ENCODE measurements around the gene SLC7A6.

Gene SLC7A6

DNA sequence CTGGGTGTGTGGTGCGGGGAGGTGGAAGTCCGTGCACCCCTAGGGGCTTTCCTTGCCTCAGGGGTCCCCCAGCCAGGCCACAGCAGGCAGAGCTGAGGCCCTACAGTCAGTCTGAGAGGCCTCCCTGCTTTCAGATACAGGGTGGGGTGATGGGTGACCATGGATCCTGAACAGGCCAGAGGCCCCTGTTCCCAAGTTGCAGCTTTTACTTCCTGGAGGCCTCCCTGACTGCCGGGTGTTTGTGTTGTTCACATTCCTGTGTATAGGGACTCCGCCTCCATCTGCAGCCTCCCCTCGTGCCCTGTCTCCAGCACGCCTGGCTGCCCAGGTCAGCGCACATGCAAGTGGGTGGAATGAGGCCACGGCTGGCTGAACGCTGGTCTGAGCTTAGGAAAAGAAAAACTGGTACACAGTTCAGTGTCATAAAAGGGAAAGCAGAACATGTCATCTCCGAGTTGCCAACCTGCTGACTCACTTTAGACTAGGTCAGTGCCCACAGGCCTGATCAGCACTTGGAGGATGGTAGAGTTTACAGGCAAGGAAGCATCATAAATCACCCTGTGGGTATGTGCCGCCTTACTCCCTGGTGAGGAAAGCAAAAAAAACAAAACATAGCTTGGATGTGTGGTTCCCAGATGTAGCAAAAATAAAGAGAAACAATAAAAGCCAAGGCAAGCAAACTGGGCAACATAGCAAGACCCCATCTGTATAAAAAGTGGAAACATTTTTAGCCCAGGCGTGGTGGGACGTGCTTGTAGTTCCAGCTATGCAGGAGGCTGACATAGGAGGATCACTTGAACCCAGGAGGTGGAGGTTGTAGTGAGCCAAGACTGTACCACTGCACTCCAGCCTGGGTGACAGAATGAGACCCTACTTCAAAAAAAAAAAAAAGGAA lies 6.2 kb upstream of the SLC7A6 start:
- DNase-seq: no peak

DNA sequence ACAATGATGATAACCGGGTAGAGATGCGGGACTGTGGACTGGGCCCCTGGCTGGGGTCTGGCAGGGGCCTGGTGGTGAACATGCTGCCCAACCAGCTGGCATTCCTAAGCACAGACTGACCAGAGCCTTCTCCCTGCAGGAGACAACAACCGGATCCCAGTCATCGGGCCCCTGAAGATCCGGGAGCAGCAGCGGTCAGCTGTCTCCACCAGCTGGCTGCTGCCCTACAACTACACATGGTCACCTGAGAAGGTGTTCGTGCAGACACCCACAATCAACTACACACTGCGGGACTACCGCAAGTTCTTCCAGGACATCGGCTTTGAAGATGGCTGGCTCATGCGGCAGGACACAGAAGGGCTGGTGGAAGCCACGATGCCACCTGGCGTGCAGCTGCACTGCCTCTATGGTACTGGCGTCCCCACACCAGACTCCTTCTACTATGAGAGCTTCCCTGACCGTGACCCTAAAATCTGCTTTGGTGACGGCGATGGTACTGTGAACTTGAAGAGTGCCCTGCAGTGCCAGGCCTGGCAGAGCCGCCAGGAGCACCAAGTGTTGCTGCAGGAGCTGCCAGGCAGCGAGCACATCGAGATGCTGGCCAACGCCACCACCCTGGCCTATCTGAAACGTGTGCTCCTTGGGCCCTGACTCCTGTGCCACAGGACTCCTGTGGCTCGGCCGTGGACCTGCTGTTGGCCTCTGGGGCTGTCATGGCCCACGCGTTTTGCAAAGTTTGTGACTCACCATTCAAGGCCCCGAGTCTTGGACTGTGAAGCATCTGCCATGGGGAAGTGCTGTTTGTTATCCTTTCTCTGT lies 5.1 kb upstream of the SLC7A6 start:
- DNase-seq: no peak

DNA sequence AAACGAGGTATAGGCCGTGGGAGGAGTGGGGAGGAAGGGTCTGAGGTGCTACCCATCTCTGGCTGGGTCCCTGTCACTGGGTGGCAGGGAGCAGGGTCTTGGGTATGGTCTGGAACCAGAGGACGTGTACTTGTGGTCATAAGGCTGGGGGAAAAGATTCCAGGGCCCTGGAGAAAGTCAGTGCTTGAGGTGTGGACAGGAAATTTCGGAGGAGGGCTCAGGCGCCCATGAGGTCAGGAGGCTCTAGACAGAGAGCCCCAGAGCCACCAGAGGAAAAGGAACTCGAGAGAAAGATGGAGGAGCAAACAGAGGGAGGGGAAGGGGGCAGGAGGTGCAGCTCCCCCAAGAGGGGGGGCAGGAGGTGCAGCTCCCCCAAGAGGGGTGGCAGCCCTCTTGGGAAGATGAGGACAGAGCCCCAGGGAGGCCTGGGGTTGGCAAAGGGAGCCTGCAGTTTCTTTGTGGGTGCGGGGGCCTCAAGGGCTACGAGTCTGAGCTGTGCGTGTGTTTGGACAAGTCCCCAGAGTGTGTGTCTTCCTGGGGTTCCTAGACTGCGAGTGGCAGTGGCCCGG lies 683 bp upstream of the SLC7A6 start:
- no peak for DNase-seq

DNA sequence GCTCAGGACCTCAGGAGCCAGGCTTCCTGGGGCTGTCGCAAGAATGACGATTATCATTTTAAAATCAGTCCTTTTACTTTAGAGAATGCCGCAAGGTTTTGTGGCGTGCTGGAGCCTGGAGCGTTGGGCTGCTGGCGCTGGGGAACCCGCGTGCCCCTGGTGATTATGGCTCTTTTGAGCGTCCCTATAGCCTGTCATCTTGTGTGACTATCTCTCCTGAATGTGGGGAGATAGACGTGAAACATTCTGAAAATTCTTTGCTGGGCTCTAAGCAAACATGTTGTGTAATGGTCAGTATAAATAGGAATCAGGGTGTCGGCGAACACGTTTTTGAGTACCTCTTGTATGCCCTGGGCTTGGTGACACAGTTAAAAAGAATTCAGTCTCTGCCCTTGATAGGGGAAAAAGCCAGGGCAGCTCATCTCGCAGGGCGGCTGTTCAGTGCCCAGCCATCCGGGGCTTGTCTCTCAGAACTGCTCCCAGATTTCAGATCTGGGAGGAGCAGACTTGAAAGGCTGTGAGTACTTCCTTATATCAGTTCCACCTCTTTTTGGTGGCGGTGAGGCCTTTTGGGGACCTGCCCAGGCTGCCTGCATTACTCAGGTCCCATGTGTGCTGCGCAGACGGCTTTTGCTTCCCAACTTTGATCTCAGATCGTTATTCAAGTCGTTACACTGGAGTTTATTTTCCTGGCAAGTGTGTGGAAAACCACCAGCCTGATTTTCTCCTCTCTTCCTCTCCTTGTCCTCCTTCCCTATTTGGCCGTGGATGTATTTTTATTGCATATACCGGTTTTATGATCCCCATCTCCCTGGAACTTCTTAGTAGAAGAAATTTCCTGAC lies 973 bp downstream of the SLC7A6 start:
- DNase-seq: peak; percentile 49

DNA sequence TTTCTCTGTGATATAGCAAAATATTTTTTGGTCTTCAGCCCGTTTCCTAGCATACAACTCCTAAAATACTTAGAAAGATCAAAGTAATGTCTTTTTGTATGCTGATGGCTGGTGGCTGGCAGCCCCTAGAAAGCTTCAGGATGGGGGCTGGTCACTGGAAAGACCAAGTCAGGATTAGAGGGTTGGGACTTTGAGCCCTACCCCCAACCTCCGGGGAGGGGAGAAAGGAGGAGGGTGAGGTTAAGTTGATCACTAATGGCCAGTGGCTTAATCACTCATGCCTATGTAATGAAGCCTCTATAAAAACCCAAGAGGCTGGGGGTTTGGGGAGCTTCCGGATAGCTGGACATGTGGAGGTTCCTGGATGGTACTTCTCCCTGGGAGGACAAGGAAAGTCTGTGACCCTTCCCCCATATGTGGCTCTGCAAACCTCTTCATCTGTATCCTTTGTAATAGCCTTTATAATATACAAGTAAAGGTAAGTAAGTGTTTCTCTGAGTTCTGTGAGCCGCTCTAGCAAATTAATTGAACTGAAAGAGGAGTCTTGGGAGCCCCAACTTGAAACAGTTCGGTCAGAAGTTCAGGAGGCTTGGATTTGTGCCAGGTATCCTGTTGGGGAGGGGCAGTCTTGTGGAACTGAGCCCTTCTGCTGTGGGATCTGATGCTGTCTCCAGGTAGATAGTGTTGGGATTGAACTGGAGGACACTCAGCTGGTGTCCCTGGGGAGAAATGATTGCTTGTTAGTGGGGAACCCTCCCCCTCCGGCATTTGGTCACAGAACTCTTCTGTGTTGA lies 3.5 kb downstream of the SLC7A6 start:
- DNase-seq: no peak

DNA sequence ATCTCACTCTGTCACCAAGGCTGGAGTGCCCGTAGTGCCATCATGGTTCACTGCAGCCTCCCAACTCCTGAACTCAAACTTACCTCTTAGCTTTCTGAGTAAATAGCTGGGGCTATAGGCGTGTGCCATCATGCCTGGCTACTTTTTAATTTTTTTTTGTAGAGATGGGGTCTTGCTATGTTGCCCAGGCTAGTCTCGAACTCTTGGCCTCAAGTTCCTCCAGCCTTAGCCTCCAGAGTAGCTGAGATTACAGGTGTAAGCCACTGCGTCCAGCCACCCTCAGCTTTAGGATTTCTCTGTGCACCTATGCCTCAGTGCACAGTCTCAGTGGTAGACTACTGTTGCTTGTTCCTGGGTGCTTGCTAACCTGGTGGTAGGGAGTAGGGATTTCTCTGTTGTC lies 5.5 kb downstream of the SLC7A6 start:
- no peak for DNase-seq

DNA sequence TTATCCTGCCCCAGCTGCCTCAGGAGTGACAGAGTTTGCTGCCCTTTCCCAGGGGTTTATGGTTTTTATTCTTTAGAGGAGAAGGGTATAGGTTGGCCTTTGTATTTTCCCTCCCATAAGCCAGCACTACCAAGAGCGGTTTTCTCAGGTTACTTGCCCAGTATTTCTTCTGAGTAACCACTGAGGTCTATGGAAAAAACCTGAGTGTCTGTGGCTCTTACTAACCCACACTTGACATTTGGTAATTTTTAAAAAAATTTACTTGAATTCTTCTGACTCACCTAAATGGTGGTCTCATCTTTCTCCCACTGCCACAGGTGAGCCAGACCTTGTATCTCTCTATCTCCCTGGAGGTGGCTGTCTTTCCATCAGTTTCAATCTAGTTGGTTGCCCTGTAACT lies 6.0 kb downstream of the SLC7A6 start:
- DNase-seq: no peak

DNA sequence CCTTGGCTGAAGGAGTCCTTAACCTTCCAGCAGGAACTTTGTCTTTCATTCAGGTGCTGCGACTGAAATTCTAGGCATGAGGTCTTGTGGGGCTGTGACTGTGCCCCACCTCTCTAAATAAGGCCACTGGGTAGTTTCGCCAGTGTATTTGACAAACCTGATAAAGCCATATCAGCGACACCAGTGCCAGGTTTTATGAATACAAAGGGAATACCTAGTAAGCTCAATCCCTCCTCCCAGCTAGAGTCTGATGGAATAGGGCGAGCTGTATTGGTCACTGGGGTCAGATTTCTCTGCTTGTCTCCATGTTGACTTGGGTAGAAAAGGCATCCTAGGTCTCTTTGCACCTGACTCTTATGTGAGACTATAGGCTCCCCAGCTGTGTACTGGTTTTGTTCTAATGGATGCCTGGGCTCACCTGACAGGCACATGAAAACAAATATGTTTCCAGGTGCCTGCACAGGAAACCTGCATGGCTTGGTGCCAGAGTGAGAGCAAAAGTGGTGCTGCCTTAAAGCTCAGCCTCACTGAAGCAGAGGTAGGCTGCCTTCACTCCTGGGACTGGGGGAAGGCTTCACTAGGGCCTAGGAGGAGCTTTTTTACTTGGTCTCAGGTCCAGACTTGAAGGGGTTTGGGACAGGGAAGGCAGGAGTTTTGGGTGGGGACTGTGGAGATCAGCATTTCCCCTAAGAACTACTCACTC lies 8.3 kb downstream of the SLC7A6 start:
- no peak for DNase-seq

DNA sequence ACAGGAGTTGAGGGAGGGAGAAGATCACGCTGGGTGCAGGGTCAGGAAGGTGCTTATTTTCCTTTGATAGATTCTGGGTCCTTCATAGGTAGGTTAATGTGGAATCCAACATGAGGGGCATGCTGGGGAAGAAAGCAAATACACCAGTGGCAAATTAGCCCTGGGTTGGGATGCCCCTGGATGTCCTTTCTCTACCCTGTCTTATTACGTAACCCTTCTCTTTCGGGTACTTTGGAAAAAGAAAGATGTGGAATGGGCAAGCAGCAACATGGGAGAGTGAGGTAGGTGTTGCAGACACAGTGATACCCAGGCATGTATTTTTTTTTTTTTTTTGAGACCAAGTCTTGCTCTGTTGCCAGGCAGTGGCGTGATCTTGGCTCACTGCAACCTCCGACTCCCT lies 9.1 kb downstream of the SLC7A6 start:
- no peak for DNase-seq

DNA sequence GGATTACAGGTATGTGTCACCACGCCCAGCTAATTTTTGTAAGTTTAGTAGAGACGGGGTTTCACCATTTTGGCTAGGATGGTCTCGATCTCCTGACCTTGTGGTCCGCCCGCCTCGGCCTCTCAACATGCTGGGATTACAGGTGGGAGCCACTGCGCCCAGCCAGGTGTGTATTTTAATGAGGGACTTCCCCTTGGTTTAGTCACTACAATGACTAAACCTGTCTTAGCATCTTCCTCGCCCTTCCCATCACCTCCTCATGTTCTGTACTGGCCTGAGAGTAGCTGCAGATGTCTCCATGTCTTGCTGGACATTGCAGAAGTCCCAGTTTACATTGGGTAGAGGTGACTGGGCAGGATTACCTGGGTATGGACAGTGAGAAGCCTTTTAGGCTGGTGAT lies 9.6 kb downstream of the SLC7A6 start:
- no peak for DNase-seq

DNA sequence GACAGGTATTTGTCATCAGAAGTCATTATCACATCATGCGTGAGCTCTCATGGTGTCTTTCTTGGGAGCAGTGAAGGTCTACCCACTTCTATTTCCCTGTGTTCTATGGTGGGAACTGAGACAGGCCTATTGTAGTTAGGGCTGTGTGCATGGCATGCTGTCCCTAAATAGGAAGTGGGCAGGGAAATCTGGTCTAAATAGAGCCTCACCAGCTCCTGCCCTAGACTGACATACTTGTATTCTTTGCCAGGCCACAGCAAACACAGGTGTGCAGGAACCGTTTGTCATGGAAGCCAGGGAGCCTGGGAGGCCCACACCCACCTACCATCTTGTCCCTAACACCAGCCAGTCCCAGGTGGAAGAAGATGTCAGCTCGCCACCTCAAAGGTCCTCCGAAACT lies 10.1 kb downstream of the SLC7A6 start:
- no peak for DNase-seq

DNA sequence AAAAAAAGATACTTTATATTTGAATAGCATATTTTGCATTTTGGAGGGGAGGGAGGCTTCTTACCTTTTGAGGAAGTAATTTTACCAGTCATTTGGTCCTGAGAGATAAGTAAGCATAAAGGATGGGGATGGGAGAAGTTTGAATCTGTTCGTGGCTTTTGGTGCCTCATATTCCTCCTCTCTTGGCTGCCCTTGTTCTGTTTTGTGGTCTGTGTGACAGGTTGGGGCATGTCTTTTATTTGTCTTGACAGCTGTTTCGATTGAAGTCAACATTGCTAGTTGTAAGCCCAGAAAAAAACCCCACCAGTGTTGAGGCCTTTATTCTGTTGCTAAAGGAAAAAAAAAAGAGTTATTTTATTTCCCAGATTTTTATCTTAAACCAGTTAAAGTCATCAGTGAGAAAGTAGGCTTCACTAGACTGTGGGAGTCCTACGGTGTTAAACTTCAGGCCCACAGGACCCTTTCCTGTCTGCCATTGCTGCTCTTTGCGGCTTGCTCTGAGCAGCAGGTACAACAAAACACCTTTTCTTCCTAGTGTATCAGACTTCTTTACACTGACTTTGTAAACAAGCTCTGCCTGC lies 11.4 kb downstream of the SLC7A6 start:
- DNase-seq: no peak

DNA sequence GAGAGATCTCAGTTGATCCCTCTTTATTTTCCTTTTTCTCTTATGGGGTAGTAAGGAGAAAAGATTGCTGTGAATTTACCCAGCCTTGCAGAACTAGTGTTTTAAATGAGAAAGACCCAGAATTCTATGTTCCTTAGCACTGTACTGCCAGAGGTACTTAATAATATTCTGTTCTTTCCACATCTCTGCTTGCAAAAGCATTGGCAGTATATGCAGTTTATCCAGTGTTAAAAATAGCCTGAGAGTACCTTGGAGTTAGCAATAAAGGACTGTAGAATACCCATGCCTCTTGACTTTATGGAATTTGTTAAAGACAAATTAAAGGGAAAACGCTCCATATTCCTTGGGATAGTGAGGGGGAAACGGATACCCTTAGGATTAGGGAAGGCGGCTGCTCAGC lies 11.9 kb downstream of the SLC7A6 start:
- no peak for DNase-seq

DNA sequence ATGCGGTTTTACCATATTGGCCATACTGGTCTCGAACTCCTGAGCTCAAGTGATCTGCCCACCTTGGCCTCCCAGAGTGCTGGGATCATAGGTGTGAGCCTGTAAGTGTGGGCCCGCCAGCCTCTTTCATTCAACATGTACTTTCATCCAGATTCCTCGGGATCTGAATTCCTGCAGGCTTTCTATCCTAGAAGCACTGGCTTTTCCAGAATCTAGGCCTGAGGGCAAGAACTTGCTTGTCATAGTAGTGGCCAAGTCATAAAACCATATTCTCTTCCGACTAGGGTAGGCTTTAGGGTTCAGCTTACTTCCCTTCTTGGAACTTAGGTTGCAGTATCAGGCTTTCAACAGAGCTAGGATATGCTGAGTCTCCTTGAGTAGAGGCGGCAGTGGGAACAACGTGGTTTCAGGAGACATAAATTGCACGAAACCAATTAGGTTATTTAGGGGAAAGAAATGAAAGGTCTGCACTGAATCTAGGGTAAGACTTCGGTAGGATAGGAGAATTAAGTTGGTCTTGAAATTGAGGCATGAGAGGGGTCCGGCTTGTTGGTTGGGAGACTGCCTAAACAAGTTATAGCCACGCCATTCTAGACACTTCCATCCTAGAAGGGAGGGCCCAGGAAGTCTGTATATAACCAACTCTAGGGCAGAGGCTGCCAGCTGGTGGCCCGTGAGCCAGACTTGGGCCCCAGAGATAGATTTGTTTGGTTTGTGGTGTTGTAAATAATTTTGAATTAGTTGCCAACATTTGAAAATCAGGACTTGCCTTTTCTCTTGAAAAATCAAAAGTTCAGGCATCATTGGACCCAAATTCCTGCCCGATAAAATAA lies 15.6 kb downstream of the SLC7A6 start:
- DNase-seq: no peak

DNA sequence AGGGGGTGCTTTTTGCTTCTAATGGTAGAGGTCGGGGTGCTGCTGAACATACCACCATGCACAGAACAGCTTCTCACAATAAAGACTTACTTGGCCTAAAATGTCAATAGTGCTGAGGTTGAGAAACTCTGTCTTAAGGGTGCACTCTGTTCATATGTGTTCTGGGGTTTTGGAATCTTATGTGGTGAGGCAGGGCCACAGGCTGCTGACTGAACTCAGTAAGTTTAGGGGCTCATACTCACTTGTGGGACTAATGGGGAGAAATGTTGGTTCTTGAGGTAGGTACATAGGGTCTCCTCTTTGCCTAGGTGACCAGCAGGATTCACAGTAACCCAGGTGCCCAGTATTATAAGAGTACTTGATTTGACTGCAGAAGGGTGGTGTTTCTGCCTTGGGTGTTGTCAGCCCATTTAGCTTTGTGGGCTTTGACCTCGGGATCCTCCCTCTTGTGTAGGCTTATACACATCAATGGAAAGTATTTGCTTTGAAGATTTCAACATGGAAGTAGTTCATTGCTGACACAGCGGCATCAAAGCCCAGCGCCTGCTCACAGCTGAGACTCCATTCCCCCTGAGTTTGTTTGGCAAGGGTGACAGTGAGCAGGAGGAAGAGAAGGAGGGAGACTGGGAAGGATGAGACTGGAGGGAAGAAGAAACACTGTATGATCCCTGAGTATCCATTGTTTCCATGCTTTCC lies 17.2 kb downstream of the SLC7A6 start:
- DNase-seq: no peak

DNA sequence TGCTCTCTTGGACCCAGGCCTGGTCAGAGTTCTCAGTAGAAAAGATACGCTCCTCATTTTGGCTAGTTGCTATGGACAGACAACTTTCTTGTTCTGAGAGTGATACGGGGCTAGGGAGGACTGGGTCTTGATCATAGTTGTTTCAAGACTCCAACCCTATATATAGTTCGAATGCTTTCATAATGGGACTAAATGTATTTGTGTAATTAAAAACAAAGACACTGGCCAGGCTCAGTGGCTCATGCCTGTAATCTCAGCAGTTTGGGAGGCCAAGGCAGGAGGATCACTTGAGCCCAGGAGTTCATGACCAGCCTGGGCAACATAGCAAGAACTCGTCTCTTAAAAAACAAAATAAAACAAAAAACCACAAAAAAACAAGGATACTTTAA lies 17.7 kb downstream of the SLC7A6 start:
- no peak for DNase-seq

DNA sequence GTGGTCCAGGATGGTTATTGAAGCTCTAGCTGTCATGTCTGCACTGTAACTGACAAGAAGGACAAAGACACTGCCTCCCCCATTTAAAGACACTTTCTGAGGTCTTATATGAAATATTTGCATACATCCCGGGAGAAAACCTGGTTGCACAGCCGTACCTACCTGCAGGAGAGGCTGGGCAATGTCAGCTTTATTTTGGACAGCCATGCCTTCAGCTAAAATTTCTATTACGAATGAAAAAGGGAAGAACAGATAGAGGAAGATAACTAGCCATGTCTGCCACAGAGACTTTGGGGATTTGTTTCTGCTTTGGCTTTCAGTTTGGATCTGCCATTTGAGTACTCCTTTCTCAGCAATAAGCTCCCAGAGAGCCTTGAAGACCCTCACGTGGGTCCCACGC lies 19.0 kb downstream of the SLC7A6 start:
- DNase-seq: no peak

DNA sequence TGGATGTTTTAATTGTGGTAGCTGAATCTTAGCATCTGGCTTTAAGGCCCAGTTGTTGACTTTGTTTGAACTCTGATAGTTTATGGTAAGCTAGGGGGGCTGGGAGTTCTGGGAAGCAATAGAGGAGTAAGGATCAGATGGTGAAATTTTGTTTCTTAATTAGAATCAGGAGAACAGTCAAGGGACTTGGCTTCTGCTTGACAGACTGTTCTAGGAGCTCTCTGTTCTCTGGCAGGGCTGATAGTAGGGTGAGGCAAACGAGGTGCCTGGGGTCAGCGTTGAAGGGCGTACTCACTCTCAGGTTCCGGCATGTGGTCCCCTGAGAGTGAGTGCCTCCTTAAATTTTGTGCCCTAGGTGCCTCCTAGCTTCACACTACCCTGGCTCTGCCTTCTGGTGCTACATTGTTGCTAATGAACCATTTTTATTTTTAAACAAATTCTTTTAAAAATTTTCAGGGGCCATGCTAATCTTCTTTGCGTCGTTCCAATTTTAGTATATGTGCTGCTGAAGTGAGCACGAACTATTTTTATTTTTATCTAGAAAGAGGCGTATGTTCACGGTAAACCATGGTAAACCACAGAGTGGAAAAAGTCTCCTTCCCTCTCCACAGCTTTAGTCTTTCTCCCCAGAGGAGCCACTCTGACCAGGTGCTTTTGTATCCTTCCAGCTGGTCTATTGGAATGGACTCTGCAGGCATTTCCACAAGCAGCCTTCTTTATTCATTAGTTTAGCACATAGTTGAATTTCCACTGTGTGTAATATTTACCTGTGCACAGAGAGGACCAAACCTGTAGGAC lies 19.7 kb downstream of the SLC7A6 start:
- no peak for DNase-seq

DNA sequence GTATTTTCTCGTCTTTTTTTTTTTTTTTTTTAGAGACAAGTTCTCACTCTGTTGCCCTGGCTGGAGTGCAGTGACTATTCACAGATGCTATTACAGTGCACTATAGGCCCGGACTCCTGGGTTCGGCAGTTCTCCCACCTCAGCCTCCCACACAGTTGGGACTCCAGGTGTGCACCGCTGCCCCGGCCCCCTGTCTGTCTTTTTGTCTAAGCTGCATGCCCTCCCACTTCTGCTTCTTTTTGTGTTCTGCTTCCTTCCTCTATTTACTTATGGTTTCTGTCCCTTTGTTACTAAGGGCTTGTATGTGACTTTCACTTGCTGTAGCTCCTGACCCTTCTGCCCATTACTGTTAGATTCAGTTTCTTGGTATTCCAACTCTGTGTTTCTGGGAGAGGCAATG lies 20.5 kb downstream of the SLC7A6 start:
- DNase-seq: no peak

All from femur (tissue), 1 donor.